GM19099 (cell line): ENCODE measurements around the gene IGLL1.

Experiments
- POLR2A ChIP-seq: IDR thresholded peaks from 3 replicates; pipeline ENCODE4 v1.6.1; 2011; ENCODE audit warnings: low read depth; ENCODE audit not compliant: insufficient read length; ENCODE audit errors: extremely low read depth

The IGLL1 gene

GRCh38 chr22:23579870-23580575 lies at the start of gene IGLL1:
TSS of gene IGLL1 (minus strand) at chr22:23580290. CDS start at chr22:23580190, 100 bp downstream.
- TF ChIP-seq POLR2A: no peak

DNA sequence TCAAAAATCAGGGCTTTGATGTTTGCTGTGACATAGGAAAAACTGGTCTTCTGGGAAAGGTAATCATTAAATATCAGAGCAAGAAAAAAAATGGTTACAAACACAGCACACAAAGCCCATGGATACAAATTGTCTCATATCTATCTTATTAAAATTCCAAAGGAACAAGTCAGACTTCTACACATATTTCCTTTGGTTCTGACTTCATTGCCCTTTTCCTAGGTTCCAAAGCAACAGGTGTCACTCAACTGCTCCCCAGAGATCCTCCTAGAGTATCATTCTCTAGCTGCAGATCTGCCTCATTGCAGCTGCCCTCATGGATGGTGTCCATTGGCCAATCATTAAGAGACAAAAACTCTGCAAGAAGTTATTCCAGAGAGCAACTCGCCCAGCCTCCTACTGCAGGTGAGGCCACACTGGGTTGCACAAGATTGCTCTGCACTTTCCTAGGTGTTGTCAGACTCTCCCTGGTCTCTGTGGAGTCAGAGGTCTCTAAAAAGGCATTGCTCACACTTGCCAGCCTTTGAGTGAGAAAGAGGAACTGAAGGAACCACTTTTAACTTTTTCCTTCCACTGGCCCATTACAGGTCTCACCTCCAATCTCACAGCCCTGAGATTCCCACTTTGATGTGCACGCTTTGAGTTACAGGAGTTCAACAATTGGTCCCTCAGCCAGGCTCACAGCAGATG lies 46.3 kb upstream of the IGLL1 start:
- no peak for TF ChIP-seq POLR2A

DNA sequence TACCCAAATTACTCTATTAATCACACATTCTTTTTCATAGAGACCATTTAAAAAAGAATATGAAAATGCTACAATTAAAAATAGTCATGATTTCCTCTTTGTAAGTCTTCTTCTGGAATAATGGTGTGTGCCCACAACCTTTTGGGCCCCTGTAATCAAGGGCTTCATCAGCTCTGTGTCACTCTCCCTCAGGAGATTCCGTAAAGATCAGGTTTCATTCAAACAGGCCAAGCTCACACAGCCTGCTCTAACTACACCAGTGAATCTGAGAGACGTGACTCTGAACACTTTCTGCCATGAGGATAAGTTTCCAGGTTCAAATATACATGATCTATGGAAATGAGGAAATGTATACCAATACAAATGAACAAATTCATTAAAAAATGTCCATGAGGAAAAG lies 42.5 kb upstream of the IGLL1 start:
- TF ChIP-seq POLR2A: no peak

DNA sequence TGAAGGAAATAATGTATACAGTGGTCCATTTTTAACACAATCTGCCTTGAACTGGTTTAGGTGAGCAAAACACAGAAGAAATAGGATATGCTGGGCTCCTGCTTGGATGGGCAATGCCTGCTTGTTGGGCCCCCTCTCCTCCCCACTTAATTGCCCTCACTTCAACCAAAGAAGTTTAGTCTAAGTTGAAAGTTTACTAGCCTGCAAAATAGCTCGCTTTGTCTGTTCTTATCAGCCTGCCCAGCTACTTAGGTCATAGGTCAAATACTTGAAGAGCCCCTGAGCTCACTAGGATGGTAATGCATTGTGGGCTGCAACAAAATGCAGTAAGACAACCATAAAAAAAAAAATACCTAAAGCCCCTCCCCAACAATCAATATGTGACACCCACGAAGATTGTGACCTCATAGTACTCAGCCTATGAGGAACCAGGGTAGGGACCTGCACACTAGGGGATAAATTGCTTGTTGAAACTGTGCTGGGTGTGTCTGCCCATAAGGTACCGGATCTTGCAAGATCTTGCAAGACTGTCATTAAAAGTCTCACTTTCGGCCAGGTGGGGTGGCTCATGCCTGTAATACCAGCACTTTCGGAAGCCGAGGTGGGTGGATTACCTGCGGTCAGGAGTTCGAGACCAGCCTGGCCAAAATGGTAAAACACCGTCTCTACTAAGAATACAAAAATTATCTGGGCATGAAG lies 41.1 kb upstream of the IGLL1 start:
- TF ChIP-seq POLR2A: no peak

GRCh38 chr22:23613193-23613972 lies 33.3 kb upstream of the IGLL1 start:
- TF ChIP-seq POLR2A: no peak

GRCh38 chr22:23609983-23610781 lies 30.1 kb upstream of the IGLL1 start:
- no peak for TF ChIP-seq POLR2A

GRCh38 chr22:23608583-23608982 lies 28.5 kb upstream of the IGLL1 start:
- TF ChIP-seq POLR2A: no peak

DNA sequence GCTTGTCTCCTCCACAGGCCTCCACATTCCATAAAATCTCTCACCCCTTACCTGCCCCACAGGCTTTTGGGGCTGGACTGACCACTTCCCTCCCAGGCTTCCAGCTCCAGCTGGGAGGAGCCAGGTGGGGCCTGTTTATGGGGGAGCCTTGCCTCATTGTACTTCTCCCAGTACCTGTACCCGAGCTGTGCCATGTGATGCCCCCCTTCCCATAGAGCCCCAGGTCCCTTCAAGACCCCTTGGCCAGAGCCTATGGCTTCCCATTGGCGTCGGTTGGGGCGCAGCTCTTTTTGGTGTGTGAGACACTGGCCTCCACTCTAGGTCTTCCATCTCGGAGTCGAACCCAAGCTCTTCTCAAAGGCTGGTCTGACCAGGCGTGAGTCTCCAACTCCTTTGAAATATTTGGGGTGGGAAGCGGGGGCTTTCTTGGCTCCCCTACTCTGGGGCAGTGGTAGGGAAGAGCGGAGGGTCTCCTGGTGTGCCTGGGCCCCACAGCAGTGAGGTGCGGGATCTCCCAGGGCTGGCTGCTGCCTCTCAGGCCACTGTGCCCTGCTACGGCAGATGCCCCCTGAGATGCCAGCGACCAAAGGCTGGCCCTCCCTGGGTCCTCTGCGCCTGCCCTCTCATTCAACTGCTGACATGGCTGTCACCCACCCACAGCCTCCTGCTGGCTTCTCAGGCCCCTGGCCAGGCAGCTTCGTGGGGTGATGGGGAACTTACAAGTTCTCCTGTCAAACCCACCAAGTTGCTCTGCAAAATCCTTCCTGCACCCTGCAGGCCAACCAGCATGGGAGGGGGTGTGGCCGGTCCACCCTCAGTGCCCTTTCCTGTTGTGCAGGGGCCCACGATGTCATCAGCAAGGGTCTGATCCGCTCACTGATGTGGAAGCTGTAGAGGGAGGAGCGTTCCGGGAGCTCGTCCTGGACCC lies 26.4 kb upstream of the IGLL1 start:
- TF ChIP-seq POLR2A: no peak

- TF ChIP-seq POLR2A: no peak
Observed at GRCh38 chr22:23604939-23605712, 25.0 kb upstream of the IGLL1 start.

DNA sequence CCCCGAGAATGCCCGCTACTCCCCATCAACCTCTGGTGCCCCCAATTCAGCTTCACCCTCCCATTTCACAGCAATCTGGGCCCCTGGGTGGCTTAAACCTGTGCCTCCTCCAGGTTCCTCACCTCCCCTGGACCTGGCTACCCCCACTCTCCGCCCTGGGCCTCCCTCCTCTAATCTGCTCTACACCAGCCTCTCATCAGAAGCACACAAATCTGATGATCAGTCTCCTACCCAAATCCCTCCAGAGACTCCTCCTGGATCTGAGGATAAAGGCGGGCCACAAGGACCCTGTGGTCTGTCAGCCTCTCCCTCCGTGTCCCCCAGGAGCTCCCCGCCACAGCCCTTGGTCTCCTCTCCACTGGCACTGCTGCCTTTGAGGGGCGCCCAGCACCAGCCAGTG lies 23.2 kb upstream of the IGLL1 start:
- no peak for TF ChIP-seq POLR2A

DNA sequence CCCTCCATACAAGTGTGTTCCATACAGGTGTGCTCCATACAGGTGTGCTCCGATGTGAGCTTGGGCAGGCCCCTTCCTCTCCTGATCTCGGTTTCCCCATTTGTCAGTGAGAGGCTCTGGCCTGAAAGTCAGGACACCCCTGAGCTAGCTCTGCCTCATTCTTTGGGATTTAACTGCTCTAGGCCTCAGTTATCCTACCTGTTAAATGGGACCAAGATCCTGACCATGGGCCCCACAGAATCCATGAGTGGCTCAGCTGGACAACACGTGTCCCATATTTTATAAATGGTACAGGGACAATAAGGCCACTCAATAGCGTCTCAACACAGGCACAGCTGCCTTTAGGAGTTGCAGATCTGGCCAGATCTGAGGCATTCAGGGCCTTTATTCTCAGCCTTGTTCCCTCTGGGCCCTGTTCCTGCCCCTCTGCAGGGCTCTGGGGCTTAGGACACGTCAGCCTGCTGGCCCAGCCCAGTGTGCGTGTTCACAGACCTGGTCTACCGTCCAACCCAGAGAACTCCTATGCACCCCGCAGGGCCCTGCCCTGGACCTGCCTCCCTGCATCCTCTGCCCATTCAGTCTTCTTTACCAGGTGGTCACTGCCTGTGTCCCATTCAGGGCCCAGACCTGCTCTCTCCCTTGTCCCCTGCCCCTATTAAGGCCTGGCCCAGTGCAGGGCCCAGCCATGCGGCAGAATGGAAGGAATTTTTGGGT lies 18.9 kb upstream of the IGLL1 start:
- no peak for TF ChIP-seq POLR2A

GRCh38 chr22:23591846-23592245 lies 11.8 kb upstream of the IGLL1 start:
- no peak for TF ChIP-seq POLR2A
